Suprapubic skin (tissue), 3 donors: Measurements from ENCODE around the gene HADHA.

Experiments used
- CTCF ChIP-seq, 2 donors: fragments of 200-600 bp in 1 of 2; fragments of 450-650 bp in 1 of 2; sonication (generic) in 1 of 2; IDR thresholded peaks; one replicate each; pipeline ENCODE4 v1.5.1; 2016 to 2019; ENCODE audit warnings: antibody characterized with exemption in 2 of 2, mild to moderate bottlenecking in 1 of 2, moderate library complexity in 1 of 2
- EP300 ChIP-seq: sonication (generic); formaldehyde crosslinking; IDR thresholded peaks from one replicate; pipeline ENCODE4 v1.6.1; 2017; ENCODE audit warnings: antibody characterized with exemption
- POLR2A ChIP-seq, 2 donors: fragments of 450-650 bp; IDR thresholded peaks; one replicate each; pipeline ENCODE4 v1.6.1; 2017; ENCODE audit warnings: antibody characterized with exemption in 2 of 2, mild to moderate bottlenecking in 2 of 2, moderate library complexity in 2 of 2

- TF ChIP-seq CTCF (IDR thresholded peaks at IDR 0.05) (no peak), EP300 (no peak), POLR2A (IDR thresholded peaks at IDR 0.05) (no peak)
Observed at GRCh38 chr2:26283606-26284005, 39.2 kb upstream of the HADHA start.
